DOHH2 (cell line): ENCODE data around the gene CEACAM3.

Source experiments
- EZH2phosphoT487 ChIP-seq: fragments of 200-600 bp; sonication (generic); IDR thresholded peaks from 2 replicates; pipeline ENCODE4 v1.6.1; 2017; ENCODE audit warnings: borderline replicate concordance, mild to moderate bottlenecking, antibody characterized with exemption, low read length, moderate library complexity, mixed read lengths
- TF ChIP-seq, protein P1 (sequence below): fragments of 200-600 bp; sonication (generic); IDR thresholded peaks from one replicate; pipeline ENCODE4 v1.5.1; 2014; ENCODE audit warnings: antibody characterized with exemption, mild to moderate bottlenecking, low read depth, low read length; ENCODE audit not compliant: poor library complexity, severe bottlenecking

GRCh38 chr19:41849067-41849466 is 52.7 kb downstream of the CEACAM3 start:
- TF ChIP-seq, protein P1, sequence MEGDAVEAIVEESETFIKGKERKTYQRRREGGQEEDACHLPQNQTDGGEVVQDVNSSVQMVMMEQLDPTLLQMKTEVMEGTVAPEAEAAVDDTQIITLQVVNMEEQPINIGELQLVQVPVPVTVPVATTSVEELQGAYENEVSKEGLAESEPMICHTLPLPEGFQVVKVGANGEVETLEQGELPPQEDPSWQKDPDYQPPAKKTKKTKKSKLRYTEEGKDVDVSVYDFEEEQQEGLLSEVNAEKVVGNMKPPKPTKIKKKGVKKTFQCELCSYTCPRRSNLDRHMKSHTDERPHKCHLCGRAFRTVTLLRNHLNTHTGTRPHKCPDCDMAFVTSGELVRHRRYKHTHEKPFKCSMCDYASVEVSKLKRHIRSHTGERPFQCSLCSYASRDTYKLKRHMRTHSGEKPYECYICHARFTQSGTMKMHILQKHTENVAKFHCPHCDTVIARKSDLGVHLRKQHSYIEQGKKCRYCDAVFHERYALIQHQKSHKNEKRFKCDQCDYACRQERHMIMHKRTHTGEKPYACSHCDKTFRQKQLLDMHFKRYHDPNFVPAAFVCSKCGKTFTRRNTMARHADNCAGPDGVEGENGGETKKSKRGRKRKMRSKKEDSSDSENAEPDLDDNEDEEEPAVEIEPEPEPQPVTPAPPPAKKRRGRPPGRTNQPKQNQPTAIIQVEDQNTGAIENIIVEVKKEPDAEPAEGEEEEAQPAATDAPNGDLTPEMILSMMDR: no peak
- TF ChIP-seq EZH2phosphoT487: no peak
